GM18519 (cell line): Measurements from ENCODE around the gene XIRP2.

Experiments
- ATAC-seq: cut with Tn5 transposase; IDR thresholded peaks from one replicate; pipeline ENCODE4 v1.9.1; 2021; ENCODE audit warnings: mild to moderate bottlenecking, moderate library complexity; ENCODE audit not compliant: unreplicated experiment, low FRiP score

Gene XIRP2

DNA sequence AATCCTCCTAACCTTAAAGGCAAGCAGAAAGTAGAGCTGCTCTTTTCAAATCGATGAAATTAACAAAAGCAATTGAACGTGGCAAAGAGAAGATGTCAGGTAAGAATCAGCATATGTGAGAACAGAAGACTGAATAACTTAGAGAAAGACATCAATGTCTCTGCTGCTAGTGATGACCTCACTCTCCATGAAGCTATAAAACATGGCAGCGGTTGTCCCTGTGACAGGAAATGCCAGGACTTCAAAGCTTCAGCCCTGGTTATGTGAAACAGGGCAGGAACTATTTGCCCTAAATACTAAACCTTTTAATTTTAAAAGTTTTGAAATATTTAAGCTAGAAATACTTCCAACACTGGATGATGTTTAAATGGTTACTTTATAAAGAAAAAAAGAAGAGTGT is 383.7 kb downstream of the XIRP2 start:
- no peak for ATAC-seq

DNA sequence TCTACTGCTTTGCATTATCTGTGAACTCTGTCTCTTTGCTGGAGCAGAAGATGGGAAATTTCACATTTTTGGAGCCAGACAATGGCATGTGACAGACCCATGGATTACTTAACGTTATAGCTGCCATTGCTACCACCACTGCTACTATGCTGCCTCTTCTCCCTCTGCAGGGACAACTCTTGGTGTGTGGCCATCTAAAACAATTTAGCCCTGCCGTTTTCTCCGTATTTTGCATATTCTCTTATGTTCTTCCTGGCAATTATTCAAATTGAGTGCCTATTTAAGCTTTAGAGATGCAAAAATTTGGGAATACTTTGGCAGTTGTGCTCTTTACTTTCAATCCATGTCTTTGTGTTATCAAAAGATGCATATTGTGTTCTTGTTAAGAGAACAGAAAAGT is 386.8 kb downstream of the XIRP2 start:
- ATAC-seq = no peak

DNA sequence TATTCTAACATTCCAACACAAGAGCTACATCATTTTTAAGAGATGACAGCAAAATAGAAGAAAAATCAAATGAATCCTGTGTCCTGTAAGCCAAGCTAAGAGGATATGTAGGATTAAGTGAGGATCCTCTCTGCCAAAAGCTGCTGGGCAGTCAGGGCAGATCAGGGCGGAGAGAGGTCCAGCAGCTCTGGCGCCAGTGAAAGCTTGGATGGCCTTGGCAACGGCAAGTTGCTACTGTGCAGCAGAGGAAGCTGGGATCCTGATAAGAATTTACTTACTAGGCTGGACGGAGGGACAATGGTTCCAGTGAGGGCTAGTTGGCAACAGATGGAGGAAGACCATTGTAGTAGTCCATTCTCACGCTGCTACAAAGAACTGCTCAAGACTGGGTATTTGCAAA is 391.5 kb downstream of the XIRP2 start:
- no peak for ATAC-seq

DNA sequence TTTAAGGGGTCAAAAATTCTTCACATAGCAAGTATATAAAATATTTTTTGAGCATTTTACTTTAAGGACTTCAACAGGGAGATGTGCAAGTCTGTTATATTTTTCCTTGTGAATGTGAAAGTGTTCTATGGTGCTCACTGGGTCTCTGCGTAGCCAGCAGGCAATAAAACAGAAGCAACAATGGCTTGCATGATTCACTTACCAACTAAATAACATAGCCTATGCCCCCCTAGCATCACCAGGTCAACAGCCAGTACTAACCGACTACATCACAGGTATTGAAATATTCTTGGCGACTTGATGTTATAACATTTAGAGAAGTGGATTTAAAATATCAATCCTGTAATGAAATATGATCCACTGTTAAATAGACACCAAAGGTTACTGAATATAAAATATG is 398.9 kb downstream of the XIRP2 start:
- no peak for ATAC-seq

DNA sequence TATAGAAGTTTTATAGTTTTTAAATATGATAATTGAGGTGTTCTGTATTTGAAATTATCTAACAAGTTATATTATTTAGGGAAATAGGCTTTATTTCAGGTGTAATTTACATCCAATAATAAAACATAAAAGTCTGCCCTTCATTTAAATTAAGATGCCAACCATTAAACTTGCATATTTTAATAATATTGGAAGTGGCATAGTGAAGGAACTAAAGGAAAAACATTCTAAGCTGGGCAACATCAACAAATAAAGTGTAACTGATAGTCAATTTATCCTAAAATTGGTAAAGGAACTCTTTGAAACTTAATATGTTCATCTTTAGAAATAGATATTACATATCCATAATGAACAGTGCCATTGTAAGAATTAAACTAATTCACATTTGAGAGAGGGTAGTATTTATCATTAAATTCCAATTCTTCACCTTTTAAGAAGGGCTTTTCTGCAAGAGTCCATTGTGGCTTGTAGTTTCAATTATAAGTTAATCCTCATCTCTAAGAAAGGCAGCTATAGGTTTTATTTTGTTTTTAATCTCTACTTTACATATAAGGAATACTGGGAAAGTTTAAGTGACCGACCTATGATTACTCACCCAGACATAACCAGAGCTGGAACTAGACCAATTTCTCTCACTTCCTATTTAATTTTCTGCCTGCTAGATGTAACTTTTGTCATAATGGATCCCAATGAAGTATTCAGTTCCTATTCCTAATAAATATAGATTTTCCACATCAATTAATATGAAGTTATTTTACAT is 401.6 kb downstream of the XIRP2 start:
- no peak for ATAC-seq

DNA sequence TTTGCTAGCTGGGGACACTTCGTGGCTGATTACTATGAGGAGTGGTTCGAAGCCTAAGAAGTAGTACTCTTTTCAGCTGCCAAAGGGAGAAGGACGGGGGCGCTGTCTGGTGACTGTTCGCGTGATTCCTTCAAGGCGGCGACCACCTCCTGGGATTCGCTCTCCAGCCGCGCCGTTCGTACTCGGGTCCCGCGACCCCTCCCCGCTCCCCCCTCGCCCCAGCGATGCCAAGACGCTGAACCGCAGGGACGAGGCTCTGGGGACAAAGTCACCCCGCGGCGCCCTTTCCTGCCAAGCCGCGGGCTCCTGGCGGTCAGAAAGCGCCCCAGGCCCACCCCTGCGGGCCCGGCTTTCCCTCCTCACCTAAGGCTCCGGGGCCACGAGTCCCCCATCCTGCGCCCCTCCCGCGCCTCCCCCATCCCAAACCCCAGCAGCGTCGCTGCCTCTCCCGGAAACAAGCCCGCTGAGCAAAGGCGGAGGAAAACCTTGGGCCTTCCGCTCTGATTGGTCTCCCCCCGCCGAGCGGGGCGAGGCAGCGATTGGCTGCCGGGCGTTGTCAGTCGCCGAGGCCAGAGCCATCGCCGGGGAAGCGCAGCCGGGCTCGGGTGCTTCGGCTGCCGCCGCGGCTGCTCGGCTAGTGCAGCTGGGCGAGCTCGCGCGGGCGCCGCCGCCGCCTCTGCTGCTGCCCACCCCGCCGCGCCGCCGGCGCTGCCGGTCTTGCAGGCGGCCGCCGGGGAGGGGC is 404.3 kb downstream of the XIRP2 start, which contains the start of gene B3GALT1:
TSS of gene B3GALT1 (plus strand) at position 572 of the 742 bp plus-strand sequence.
- ATAC-seq = peak; percentile 99

DNA sequence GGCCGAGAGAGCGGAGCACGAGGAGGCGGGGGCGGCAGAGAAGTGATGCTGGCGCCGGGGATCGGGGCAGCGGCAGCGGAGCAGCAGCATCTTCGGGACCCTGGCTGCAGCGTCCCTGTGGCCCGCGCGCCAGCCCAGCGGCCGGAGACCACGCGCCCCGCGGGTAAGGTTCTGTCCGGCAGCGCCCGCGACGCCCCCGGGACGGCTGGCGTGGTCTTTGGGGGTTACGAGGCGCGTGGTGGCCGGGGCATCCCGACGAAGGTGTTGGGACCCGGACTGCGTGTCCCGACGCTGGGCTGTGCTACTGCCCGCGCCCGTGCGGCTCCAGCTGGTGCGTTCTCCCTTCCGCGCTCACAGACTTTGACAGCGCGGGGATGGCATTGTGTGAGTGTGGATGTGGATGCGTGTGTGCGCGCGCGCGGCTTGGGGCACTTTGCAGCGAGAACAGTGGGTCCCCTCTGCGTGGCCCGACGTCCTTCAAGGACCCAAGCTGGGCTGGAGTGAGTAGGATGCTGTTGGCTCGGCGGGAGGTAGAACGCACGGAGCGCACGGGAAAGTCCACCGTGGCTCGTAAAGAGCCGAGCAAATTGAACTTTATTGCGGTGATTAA is 405.0 kb downstream of the XIRP2 start:
- no peak for ATAC-seq

DNA sequence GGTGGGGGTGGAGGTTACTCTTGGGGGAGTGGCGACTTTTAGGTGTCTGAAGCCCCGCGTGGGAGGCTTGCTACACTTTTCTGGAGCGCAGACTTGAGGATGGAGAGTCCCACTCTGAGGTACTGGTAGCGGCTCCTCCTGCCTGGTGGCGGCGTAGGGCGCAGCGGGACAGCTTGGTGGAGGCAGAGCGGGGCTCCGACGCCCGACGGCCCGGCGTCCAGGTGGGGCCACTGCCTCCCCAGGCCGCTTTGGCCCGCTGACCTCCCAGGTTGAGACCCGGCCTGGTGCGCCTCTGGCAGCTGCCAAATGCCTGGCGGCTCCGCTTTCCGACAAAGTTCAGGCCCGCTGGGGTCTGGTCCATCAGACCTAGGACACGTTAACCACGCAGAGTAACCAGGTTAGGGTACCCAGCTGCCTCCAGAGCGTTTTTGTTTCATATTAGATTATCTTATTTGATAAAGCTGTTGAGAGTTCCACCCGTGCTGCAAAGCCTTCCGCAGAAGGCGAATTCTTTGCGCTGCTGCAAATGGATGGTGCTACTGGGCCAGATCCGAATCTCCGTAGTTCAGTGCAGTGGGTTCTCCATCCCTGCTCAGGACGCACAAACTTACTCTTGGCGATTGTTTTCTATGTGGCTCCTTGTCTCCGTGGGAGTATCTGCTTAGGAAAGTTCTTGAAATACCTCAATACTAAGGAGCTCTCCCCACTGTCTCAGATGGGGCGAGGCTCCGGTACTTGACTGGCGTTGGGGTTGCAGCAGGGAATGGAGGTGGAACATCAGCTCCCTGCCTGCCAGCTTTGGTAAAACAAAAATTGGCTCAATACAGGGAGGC is 405.9 kb downstream of the XIRP2 start:
- no peak for ATAC-seq

DNA sequence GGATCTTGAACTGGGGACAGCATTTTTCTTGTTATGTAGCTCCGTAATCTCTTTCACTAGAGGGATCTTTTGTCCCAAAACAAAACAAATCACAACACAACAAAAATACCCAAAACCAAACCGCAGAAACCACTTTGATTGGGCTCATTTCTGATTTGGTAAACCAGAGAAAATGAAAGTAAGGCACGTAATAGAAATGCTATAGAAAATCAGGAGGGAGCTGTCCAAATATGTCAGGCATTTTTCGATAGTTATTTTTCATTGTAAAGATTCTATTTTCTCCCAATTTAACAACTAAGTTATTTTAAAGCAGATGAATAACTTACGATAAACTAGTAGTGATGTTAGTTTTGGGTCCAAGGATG is 406.5 kb downstream of the XIRP2 start:
- ATAC-seq = no peak

DNA sequence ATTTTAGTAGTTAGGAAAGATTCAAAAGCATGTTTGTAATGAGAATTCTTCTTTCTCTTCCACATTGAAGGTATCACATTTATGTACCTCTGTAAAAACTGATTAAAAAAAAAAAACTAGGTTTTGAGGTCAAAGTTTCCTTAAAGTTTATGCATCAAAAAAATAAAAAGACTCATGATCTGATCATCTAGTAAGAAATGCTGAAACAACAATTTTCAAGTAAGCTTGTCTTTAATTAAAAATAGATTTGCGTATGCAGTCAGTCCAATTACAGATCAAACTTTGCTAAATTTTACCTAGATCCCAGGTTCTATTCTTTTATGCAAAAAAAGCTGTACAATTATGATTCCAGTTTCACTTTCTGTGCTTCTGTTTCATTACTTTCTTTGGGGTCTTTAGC is 409.0 kb downstream of the XIRP2 start:
- ATAC-seq = no peak

DNA sequence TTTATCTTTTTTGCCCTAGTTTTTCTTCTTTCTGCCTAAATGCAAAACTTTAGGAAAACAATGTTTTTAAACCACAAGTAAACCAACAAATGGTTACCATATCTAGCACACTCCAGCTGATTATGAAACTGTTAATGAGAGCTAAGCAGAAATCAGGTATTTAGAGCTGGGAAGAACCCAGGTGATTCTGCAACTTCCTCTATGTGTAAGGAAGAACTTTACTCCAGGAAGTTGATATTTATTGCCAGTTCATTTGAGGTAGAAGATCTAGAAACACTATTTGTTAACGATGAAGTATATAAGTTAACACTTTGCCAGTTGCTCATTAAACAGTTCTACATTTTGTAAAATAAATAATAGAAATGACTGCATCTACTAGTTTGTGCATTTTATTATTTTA is 409.7 kb downstream of the XIRP2 start:
- ATAC-seq = no peak
